Measurements from ENCODE around the gene GAL3ST1.

DNA sequence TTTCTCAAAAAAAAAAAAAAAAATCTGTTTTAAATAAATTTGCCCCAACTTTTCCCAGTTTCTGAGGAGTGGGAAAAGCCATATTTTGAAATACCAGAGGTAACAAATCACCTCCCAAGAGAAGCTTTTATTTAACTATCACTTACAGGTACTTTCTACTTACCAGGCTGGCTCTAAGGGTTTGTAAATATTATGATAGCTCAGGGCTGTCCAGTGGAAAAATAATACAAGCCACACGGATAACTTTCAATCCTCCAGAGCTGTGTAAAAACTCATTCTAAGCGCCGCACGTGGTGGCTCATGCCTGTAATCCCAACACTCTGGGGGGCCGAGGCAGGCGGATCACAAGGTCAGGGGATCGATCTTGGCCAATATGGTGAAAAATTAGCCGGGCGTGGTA, 63.4 kb downstream of the GAL3ST1 start:
- TF ChIP-seq CTCF (IDR thresholded peaks at IDR 0.05) (no peak), POLR2A (IDR thresholded peaks at IDR 0.05) (no peak)

Data from esophagus squamous epithelium (tissue), 4 donors.